ENCODE measurements around the gene C5orf15.
"Not testable (repeated sequence)": the region's sequence is repeated elsewhere in the genome, so short reads cannot be mapped to it uniquely, and the experiment has no call there.

C5orf15 gene

GRCh38 chr5:133963493-133964128 is 4.8 kb downstream of the C5orf15 start:
- DNase-seq (ENCODE audit: extremely low read depth in 1 of 2, low read depth in 1 of 2), result no peak

- no peak for DNase-seq (ENCODE audit: extremely low read depth in 1 of 2, low read depth in 1 of 2)
Measured at GRCh38 chr5:133962801-133963476, 5.5 kb downstream of the C5orf15 start.

GRCh38 chr5:133962131-133962530 is 6.3 kb downstream of the C5orf15 start:
- no peak for DNase-seq (ENCODE audit: extremely low read depth in 1 of 2, low read depth in 1 of 2)

DNA sequence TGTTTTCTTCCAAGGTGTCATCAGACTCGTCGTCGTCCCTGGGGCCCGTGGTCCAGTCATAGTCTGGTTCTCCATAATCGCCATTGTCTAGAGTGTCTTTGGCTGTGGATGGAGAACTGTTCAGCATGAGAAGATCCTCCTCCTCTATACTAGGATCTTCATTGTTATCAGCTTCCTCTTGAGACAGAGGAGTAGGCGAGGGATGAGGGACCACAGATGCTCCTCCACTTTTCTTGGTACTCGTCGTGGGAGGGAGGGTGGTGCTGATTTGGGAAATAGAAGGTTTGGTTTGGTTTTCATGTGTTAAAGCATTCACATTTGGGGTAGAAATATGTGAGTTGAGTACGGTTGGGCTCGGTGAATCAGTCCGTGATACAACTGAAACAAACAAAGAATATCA is 8.8 kb downstream of the C5orf15 start:
- DNase-seq (ENCODE audit: extremely low read depth in 1 of 2, low read depth in 1 of 2), result no peak

DNA sequence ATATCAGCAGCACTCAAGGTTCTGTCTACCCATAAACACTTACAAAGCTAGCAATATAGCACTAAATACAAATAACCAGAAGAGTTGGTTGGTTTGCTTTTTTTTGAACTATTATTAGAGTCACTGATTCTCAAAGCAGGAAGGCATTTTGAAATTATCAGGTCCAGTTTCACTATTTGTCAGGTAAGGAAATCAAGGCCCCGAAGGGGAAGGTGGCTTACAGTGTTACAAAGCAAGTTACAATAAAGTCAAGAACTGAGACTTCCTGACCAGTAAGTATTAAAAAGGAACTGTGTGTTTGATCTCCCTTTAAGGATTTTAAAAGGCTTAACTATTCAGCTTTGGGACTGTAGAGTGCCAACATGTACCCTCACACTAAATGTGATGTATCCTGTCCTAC is 10.8 kb downstream of the C5orf15 start:
- no peak for DNase-seq (ENCODE audit: extremely low read depth in 1 of 2, low read depth in 1 of 2)

DNA sequence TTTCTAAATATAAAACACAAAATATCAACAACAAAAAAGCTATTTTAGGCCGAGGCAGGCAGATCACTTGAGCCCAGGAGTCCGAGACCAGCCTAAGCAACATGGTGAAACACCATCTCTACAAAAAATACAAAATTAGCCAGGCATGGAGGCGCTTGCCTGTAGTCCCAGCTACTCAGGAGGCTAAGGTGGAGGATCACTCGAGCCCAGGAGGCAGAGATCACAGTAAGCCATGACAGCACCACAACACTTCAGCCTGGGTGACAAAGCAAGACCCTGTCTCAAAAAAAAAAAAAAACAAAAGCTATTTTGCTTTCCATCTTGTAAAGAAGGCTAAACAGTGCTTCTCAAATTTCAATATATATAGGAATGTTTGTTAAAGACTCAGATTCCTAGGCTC is 11.3 kb downstream of the C5orf15 start:
- DNase-seq (ENCODE audit: extremely low read depth in 1 of 2, low read depth in 1 of 2), result no peak

GRCh38 chr5:133956196-133956595 is 12.2 kb downstream of the C5orf15 start:
- DNase-seq (ENCODE audit: extremely low read depth in 1 of 2, low read depth in 1 of 2), result not testable (repeated sequence)

- DNase-seq (ENCODE audit: extremely low read depth in 1 of 2, low read depth in 1 of 2), result no peak
Measured at GRCh38 chr5:133953568-133954145, 14.8 kb downstream of the C5orf15 start.

DNA sequence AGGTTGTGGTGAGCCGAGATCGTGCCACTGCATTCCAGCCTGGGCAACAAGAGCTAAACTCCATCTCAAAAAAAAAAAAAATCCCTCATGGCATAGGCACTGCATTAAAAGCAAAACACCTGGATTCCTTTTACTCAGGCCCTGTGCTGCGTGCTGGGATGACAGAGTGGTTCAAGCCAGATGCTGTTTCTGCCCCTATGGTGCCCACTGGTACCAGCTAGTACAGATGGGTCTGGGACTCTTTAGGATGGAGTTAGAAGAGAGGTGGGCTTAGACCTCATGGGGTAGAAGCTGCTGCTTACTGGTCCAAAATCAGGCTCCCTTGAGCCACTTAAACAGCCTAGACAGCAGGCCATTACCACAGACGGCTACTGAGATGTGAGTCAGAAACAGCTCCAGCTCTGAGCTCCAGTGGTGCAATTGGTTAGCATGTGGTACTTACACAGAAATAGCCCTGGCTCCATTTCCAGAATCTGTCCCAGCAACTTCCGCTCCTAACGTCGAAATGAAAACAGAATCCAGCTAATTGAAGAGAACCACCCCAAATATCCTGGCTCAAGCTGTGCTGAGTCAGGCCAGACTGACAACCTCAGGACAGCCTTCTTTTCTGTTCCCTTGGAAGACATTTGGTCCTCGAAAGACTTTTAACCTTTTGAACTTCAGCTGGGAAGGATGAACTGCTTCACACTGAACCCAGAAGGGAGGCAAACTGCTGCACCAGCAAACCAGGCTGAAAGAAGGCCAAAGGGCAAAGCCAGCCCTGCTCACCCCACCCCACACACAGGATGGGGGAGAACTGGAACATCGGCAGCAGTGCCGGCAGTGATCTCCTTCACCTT is 15.5 kb downstream of the C5orf15 start:
- no peak for DNase-seq (ENCODE audit: extremely low read depth in 1 of 2, low read depth in 1 of 2)

- DNase-seq (ENCODE audit: extremely low read depth in 1 of 2, low read depth in 1 of 2), result no peak
Measured at GRCh38 chr5:133950821-133951612, 17.4 kb downstream of the C5orf15 start.

DNA sequence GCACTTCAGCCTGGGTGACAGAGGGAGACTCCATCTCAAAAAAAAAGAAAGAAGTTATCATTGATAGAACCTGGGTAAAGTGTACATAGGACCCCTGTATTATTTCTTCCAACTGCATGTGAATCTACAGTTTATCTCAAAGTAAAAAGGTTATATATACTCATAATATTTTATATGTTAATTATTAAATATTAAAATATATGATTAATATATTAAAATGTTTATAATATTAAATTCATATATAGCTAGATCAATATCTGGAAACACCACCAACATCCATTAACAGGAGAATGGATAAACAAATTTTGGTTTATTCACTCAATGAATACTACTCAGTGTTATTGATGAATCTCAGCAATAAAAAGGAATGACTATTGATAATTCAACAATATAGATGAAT is 19.7 kb downstream of the C5orf15 start:
- DNase-seq (ENCODE audit: extremely low read depth in 1 of 2, low read depth in 1 of 2), result no peak

- no peak for DNase-seq (ENCODE audit: extremely low read depth in 1 of 2, low read depth in 1 of 2)
Measured at GRCh38 chr5:133947431-133947841, 21.0 kb downstream of the C5orf15 start.

DNA sequence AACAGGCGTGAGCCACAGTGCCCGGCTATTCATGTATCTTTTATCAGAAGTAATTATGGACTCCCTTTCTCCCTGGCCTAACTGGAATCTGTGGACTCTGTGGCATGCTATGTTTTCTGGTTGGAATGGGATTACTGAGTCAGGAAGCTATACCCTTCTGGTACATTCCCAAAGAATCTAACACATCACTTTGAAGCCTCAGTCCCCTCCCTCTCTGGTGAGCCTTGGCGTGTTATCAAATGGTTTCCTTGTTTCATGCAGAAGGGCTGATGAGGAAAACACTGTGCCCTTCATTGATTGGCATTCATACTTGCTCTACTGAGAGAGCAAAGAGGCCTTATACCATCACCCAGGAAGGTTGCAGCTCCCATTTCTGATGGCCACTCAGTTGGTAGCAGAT is 22.9 kb downstream of the C5orf15 start:
- DNase-seq (ENCODE audit: extremely low read depth in 1 of 2, low read depth in 1 of 2), result no peak

- no peak for DNase-seq (ENCODE audit: extremely low read depth in 1 of 2, low read depth in 1 of 2)
Measured at GRCh38 chr5:133944263-133945185, 23.9 kb downstream of the C5orf15 start.

- DNase-seq (ENCODE audit: extremely low read depth in 1 of 2, low read depth in 1 of 2), result no peak
Measured at GRCh38 chr5:133943475-133943817, 25.0 kb downstream of the C5orf15 start.

DNA sequence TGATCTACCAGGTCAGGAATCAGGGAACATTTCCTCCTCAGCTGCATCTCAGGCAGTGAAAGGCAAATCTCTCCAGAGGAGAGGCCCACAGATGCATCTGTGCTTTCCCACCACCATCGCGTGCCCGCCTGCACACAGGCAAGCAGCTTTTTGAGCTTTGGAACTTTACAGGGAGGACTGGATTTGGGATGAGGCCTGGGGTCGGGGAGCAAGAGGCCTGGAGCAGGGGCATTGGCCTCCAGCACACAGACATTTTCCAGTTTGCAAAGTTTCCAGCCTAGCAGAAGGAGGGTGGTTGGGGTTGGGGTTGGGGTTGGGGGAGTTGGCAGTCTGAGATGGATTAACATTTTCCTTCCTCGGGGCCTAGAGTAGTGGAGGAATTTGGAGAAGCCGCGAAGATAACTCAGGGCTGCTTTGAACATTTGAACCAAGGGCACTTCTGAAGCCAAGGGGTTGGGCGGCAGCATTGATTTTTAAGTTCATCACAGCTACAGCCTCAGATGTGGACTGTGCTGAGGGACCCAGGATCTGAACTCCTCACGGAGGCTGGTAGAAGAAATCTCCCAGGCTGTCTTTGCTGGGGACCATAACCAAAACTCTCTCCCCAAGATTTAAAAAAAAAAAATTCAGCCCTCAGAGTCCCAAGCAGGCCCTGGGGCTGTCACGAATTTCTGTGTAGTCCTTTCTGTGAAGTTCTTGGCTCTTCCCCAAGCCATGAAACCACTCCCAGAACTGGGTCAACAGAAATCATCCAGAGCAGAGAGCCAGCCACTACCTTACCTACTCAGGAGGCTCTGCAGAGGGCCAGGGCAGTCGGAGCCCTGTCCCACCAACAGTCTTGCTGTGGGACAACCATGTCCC is 25.6 kb downstream of the C5orf15 start:
- DNase-seq (ENCODE audit: extremely low read depth in 1 of 2, low read depth in 1 of 2), result no peak

DNA sequence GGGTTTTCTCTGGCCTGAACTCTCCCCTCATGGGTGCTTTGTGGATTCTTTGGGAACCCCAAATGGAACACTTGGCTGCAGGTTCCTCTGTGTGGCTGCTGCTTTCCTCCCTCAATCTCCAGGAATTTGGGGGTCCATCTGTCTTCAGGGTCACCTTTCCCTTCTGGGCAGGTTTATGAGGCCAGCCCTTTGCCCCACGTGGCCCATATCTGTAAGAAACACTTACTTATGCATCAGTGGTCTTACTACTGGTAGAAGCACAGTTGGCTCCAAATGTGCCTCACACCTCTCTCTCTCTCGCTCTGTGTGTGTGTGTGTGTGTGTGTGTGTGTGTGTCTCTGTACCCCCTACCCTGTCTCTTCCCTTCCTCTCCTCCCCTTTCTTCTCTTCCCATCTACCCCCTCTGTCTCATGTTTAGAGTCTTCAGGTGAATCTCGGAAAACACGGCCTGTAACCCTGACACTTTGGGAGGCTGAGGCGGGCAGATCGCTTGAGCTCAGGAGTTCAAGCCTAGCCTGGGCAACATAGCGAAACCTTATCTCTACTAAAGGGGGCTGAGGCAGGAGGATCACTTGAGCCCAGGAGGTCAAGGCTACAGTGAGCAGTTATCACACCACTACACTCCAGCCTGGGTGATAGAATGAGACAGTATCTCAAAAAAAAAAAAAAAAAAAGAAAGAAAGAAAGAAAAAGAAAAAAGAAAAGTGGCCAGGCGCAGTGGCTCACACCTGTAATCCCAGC is 26.8 kb downstream of the C5orf15 start:
- DNase-seq (ENCODE audit: extremely low read depth in 1 of 2, low read depth in 1 of 2), result no peak

DNA sequence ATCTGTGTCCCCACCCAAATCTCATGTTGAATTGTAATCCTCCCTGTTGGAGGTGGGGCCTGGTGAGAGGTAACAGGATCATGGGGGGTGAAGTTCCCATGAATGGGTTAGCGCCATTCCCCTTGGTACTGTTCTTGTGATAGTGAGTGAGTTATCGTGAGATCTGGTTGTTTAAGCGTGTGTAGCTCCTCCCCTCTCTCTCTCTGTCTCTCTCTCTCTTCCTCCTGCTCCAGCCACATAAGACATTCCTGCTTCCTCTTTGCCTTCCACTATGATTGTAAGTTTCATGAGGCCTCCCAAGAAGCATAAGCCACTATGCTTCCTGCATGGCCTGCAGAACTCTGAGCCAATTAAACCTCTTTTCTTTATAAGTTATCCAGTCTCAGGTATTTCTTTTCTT is 28.8 kb downstream of the C5orf15 start:
- DNase-seq (ENCODE audit: extremely low read depth in 1 of 2, low read depth in 1 of 2), result no peak

All from activated CD8-positive, alpha-beta memory T cell treated with anti-CD3 and anti-CD28 coated beads for 1 hour (primary cell).